GM18519 (cell line): Measurements from ENCODE around the gene ATP10D.
"Not testable (repeated sequence)": the region's sequence is repeated elsewhere in the genome, so short reads cannot be mapped to it uniquely, and the experiment has no call there.

Experiments
- ATAC-seq: cut with Tn5 transposase; IDR thresholded peaks from one replicate; pipeline ENCODE4 v1.9.1; 2021; ENCODE audit warnings: mild to moderate bottlenecking, moderate library complexity; ENCODE audit not compliant: unreplicated experiment, low FRiP score

Gene ATP10D

GRCh38 chr4:47486231-47486673 lies 1.2 kb downstream of the ATP10D start:
- no peak for ATAC-seq

GRCh38 chr4:47486727-47487126 lies 1.7 kb downstream of the ATP10D start:
- ATAC-seq: not testable (repeated sequence)

GRCh38 chr4:47488706-47489105 lies 3.6 kb downstream of the ATP10D start:
- ATAC-seq: no peak

GRCh38 chr4:47490550-47490949 lies 5.5 kb downstream of the ATP10D start:
- ATAC-seq: peak; percentile 89

- ATAC-seq: peak; percentile 38
These were observed 8.4 kb downstream of the ATP10D start for GRCh38 chr4:47493238-47494123.

- no peak for ATAC-seq
These were observed 9.0 kb downstream of the ATP10D start for GRCh38 chr4:47494124-47494430.

- no peak for ATAC-seq
These were observed 13.8 kb downstream of the ATP10D start for GRCh38 chr4:47498899-47499298.

- ATAC-seq: no peak
These were observed 14.6 kb downstream of the ATP10D start for GRCh38 chr4:47499700-47500099.

GRCh38 chr4:47500776-47501175 lies 15.7 kb downstream of the ATP10D start:
- no peak for ATAC-seq

- no peak for ATAC-seq
These were observed 20.1 kb downstream of the ATP10D start for GRCh38 chr4:47505147-47505546.

GRCh38 chr4:47505666-47506065 lies 20.6 kb downstream of the ATP10D start:
- no peak for ATAC-seq

- ATAC-seq: peak; percentile 97
These were observed 25.6 kb downstream of the ATP10D start for GRCh38 chr4:47510506-47511143.

- ATAC-seq: no peak
These were observed 28.4 kb downstream of the ATP10D start for GRCh38 chr4:47513461-47513860.

GRCh38 chr4:47519239-47519883 lies 34.3 kb downstream of the ATP10D start:
- peak; percentile 98 for ATAC-seq

- ATAC-seq: no peak
These were observed 40.2 kb downstream of the ATP10D start for GRCh38 chr4:47525154-47525819.

- ATAC-seq: no peak
These were observed 41.2 kb downstream of the ATP10D start for GRCh38 chr4:47526281-47526680.

- ATAC-seq: not testable (repeated sequence)
These were observed 43.6 kb downstream of the ATP10D start for GRCh38 chr4:47528646-47529045.

GRCh38 chr4:47530801-47531200 lies 45.7 kb downstream of the ATP10D start:
- no peak for ATAC-seq

- ATAC-seq: peak; percentile 99
These were observed 46.3 kb downstream of the ATP10D start for GRCh38 chr4:47531241-47531953.

GRCh38 chr4:47531954-47532321 lies 46.9 kb downstream of the ATP10D start:
- peak; percentile 7 for ATAC-seq
